ENCODE data around the gene RIC1.

DNA sequence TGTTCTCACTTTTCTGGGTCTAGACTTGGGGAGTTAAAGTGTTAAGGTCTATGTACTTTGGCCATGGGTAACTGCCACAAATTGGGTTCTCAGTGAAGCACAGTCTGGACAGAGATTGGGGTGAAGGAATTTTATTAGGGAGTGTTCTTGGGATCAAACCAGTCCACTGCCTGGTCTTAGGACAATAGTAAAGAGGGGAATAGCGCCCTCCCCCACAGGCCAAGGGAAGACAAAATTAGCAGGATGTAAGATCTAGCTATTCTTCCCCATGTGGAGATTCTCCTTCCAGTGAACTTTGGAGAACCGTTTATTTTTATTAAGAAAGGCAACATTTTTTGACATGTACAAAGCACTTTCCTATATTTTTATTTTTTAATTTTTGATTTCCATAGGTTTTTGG is 18.4 kb upstream of the RIC1 start:
- TF ChIP-seq CTCF (IDR thresholded peaks at IDR 0.05) = no peak
- TF ChIP-seq POLR2A (IDR thresholded peaks at IDR 0.05) = no peak

Data from prostate gland (tissue), 2 donors.